HG03135 (cell line): Measurements from ENCODE around the gene OR2M7.
"Not testable (repeated sequence)": the region's sequence is repeated elsewhere in the genome, so short reads cannot be mapped to it uniquely, and the experiment has no call there.

Experiments used
- ATAC-seq: cut with Tn5 transposase; IDR thresholded peaks from one replicate; pipeline ENCODE4 v1.9.1; 2021; ENCODE audit warnings: mild to moderate bottlenecking, moderate library complexity; ENCODE audit not compliant: unreplicated experiment

The OR2M7 gene

GRCh38 chr1:248324468-248324867, at the start of gene OR2M7:
OR2M7 (minus strand) TSS chr1:248324568; CDS start chr1:248324568, 0 bp downstream.
- no peak for ATAC-seq

GRCh38 chr1:248373761-248374160, 49.4 kb upstream of the OR2M7 start:
- ATAC-seq = no peak

GRCh38 chr1:248372394-248372793, 48.0 kb upstream of the OR2M7 start:
- no peak for ATAC-seq

- ATAC-seq = no peak
Measured at GRCh38 chr1:248366609-248367008, 42.2 kb upstream of the OR2M7 start.

GRCh38 chr1:248361121-248361715, 36.9 kb upstream of the OR2M7 start, which contains the start of gene OR2T4:
OR2T4 (plus strand) TSS chr1:248361665; CDS start chr1:248361665, 0 bp downstream.
- ATAC-seq = no peak

- no peak for ATAC-seq
Measured at GRCh38 chr1:248359415-248359814, 35.0 kb upstream of the OR2M7 start.

- no peak for ATAC-seq
Measured at GRCh38 chr1:248348475-248348874, 24.1 kb upstream of the OR2M7 start, which contains the start of gene OR14C36. OR14C36 (plus strand) TSS chr1:248348775; CDS start chr1:248348775, 0 bp downstream.

GRCh38 chr1:248343451-248343850, 19.1 kb upstream of the OR2M7 start:
- ATAC-seq = no peak

GRCh38 chr1:248316796-248317195, 7.6 kb downstream of the OR2M7 start:
- no peak for ATAC-seq

- not testable (repeated sequence) for ATAC-seq
Measured at GRCh38 chr1:248306740-248307139, 17.6 kb downstream of the OR2M7 start.

GRCh38 chr1:248306103-248306502, 18.3 kb downstream of the OR2M7 start:
- no peak for ATAC-seq

- not testable (repeated sequence) for ATAC-seq
Measured at GRCh38 chr1:248305672-248306071, 18.7 kb downstream of the OR2M7 start.

GRCh38 chr1:248303324-248303723, 21.0 kb downstream of the OR2M7 start, which contains the start of gene OR2T12:
OR2T12 (minus strand) TSS chr1:248303424; CDS start chr1:248295578, 7,846 bp downstream.
- ATAC-seq = no peak

GRCh38 chr1:248288391-248288790, 36.0 kb downstream of the OR2M7 start:
- ATAC-seq = no peak

GRCh38 chr1:248277876-248278275, 46.5 kb downstream of the OR2M7 start, which contains the start of gene OR2T33:
OR2T33 (minus strand) TSS chr1:248277976; CDS start chr1:248273814, 4,162 bp downstream.
- no peak for ATAC-seq
